HEK293 (cell line): ENCODE measurements around the gene CLDN6.

Experiments used
- AEBP2 ChIP-seq: fragments of 450-650 bp; formaldehyde crosslinking; IDR thresholded peaks from 2 replicates; pipeline ENCODE4 v1.5.1; 2016; ENCODE audit warnings: missing biosample characterization, missing genetic modification characterization, borderline replicate concordance
- GFI1B ChIP-seq: fragments of 450-650 bp; formaldehyde crosslinking; IDR thresholded peaks from 2 replicates; pipeline ENCODE4 v1.5.1; 2016; ENCODE audit warnings: missing biosample characterization, missing genetic modification characterization
- GLIS1 ChIP-seq: fragments of 450-650 bp; formaldehyde crosslinking; IDR thresholded peaks from 2 replicates; pipeline ENCODE4 v1.5.1; 2016; ENCODE audit warnings: missing biosample characterization, missing genetic modification characterization
- GLIS2 ChIP-seq: fragments of 450-650 bp; formaldehyde crosslinking; IDR thresholded peaks from 2 replicates; pipeline ENCODE4 v1.5.1; 2016; ENCODE audit warnings: missing biosample characterization, missing genetic modification characterization
- INSM2 ChIP-seq: fragments of 450-650 bp; formaldehyde crosslinking; IDR thresholded peaks from 2 replicates; pipeline ENCODE4 v1.5.1; 2016; ENCODE audit warnings: missing biosample characterization, missing genetic modification characterization
- KLF16 ChIP-seq: fragments of 450-650 bp; formaldehyde crosslinking; IDR thresholded peaks from 2 replicates; pipeline ENCODE4 v1.5.1; 2017; ENCODE audit warnings: missing biosample characterization, missing genetic modification characterization
- SCRT1 ChIP-seq: fragments of 450-650 bp; formaldehyde crosslinking; IDR thresholded peaks from 2 replicates; pipeline ENCODE4 v1.5.1; 2016; ENCODE audit warnings: missing biosample characterization, missing genetic modification characterization, borderline replicate concordance
- SCRT2 ChIP-seq: fragments of 450-650 bp; formaldehyde crosslinking; IDR thresholded peaks from 2 replicates; pipeline ENCODE4 v1.5.1; 2016; ENCODE audit warnings: missing biosample characterization, missing genetic modification characterization
- SP3 ChIP-seq: fragments of 450-650 bp; formaldehyde crosslinking; IDR thresholded peaks from 2 replicates; pipeline ENCODE4 v1.5.1; 2016; ENCODE audit warnings: missing biosample characterization, missing genetic modification characterization
- TSHZ1 ChIP-seq: fragments of 450-650 bp; formaldehyde crosslinking; IDR thresholded peaks from 2 replicates; pipeline ENCODE4 v1.5.1; 2016; ENCODE audit warnings: missing biosample characterization, missing genetic modification characterization, borderline replicate concordance
- ZBTB26 ChIP-seq: fragments of 450-650 bp; formaldehyde crosslinking; optimal IDR thresholded peaks from 2 replicates; pipeline ENCODE3; 2016; ENCODE audit warnings: missing biosample characterization, mild to moderate bottlenecking, missing genetic modification characterization
- ZBTB8A ChIP-seq: fragments of 450-650 bp; formaldehyde crosslinking; IDR thresholded peaks from 2 replicates; pipeline ENCODE4 v1.5.1; 2016; ENCODE audit warnings: missing biosample characterization, missing genetic modification characterization
- ZFP41 ChIP-seq: fragments of 450-650 bp; formaldehyde crosslinking; IDR thresholded peaks from 2 replicates; pipeline ENCODE4 v1.5.1; 2016; ENCODE audit warnings: missing biosample characterization, missing genetic modification characterization, borderline replicate concordance
- ZIC2 ChIP-seq: fragments of 450-650 bp; formaldehyde crosslinking; IDR thresholded peaks from 2 replicates; pipeline ENCODE4 v1.5.1; 2016; ENCODE audit warnings: missing biosample characterization, missing genetic modification characterization
- ZNF146 ChIP-seq: fragments of 450-650 bp; formaldehyde crosslinking; IDR thresholded peaks from 2 replicates; pipeline ENCODE4 v1.5.1; 2016; ENCODE audit warnings: missing biosample characterization, missing genetic modification characterization
- ZNF221 ChIP-seq: fragments of 450-650 bp; formaldehyde crosslinking; IDR thresholded peaks from 2 replicates; pipeline ENCODE4 v1.5.1; 2017; ENCODE audit warnings: missing biosample characterization, missing genetic modification characterization, borderline replicate concordance
- ZNF24 ChIP-seq: fragments of 450-650 bp; formaldehyde crosslinking; IDR thresholded peaks from 2 replicates; pipeline ENCODE4 v1.5.1; 2016; ENCODE audit warnings: missing biosample characterization, missing genetic modification characterization
- ZNF280C ChIP-seq: fragments of 450-650 bp; formaldehyde crosslinking; IDR thresholded peaks from 2 replicates; pipeline ENCODE4 v1.5.1; 2016; ENCODE audit warnings: missing biosample characterization, missing genetic modification characterization
- ZNF335 ChIP-seq: fragments of 450-650 bp; formaldehyde crosslinking; conservative IDR thresholded peaks from 2 replicates; pipeline ENCODE4 v1.5.1; 2016; ENCODE audit warnings: missing biosample characterization, missing genetic modification characterization
- ZNF426 ChIP-seq: fragments of 450-650 bp; formaldehyde crosslinking; IDR thresholded peaks from 2 replicates; pipeline ENCODE4 v1.5.1; 2017; ENCODE audit warnings: missing biosample characterization, missing genetic modification characterization, mild to moderate bottlenecking, inconsistent platforms, moderate library complexity
- ZNF449 ChIP-seq: fragments of 450-650 bp; formaldehyde crosslinking; IDR thresholded peaks from 2 replicates; pipeline ENCODE4 v1.5.1; 2017; ENCODE audit warnings: missing biosample characterization, mild to moderate bottlenecking, missing genetic modification characterization, moderate library complexity
- ZNF488 ChIP-seq: fragments of 450-650 bp; formaldehyde crosslinking; IDR thresholded peaks from 2 replicates; pipeline ENCODE4 v1.5.1; 2016; ENCODE audit warnings: missing biosample characterization, missing genetic modification characterization
- ZNF510 ChIP-seq: fragments of 450-650 bp; formaldehyde crosslinking; IDR thresholded peaks from 2 replicates; pipeline ENCODE4 v1.5.1; 2018; ENCODE audit warnings: mild to moderate bottlenecking, missing genetic modification characterization, missing biosample characterization; ENCODE audit not compliant: insufficient replicate concordance
- ZNF529 ChIP-seq: fragments of 450-650 bp; formaldehyde crosslinking; IDR thresholded peaks from 2 replicates; pipeline ENCODE4 v1.5.1; 2017; ENCODE audit warnings: missing genetic modification characterization, missing biosample characterization; ENCODE audit not compliant: insufficient replicate concordance
- ZNF610 ChIP-seq: fragments of 450-650 bp; formaldehyde crosslinking; IDR thresholded peaks from 2 replicates; pipeline ENCODE4 v1.5.1; 2016; ENCODE audit warnings: missing biosample characterization, missing genetic modification characterization, borderline replicate concordance
- ZNF658 ChIP-seq: fragments of 450-650 bp; formaldehyde crosslinking; IDR thresholded peaks from 2 replicates; pipeline ENCODE4; 2016; ENCODE audit warnings: missing biosample characterization, missing genetic modification characterization

The CLDN6 gene

GRCh38 chr16:2987833-2988232, 30.1 kb downstream of the CLDN6 start (continued):
- TF ChIP-seq ZNF488: no peak
- TF ChIP-seq GLIS1 (tag by site-specific recombination): peak; percentile 100
- 0 out of 2 replicates have a peak, but pooled peaks have one; percentile 16 for TF ChIP-seq ZNF24 (tag by site-specific recombination)
- TF ChIP-seq GLIS2 (tag by site-specific recombination): peak; percentile 66
- TF ChIP-seq ZBTB26: no peak
- peak; percentile 100 for TF ChIP-seq ZIC2 (tag by site-specific recombination)
- no peak for TF ChIP-seq ZNF658
- no peak for TF ChIP-seq ZNF426 (tag by site-specific recombination)
- TF ChIP-seq ZBTB8A (tag by site-specific recombination): peak; percentile 83
- TF ChIP-seq SCRT1: no peak
- no peak for TF ChIP-seq ZNF610 (tag by site-specific recombination)
- TF ChIP-seq ZNF221 (tag by site-specific recombination): no peak
- no peak for TF ChIP-seq ZFP41
- TF ChIP-seq AEBP2 (tag by site-specific recombination): no peak
- no peak for TF ChIP-seq GFI1B
- TF ChIP-seq ZNF510 (tag by site-specific recombination): no peak
- no peak for TF ChIP-seq ZNF280C (tag by site-specific recombination)
- no peak for TF ChIP-seq ZNF449
- TF ChIP-seq SCRT2: no peak
- TF ChIP-seq SP3 (tag by site-specific recombination): peak; percentile 35; the same call in 1 of the 2 replicates
- TF ChIP-seq ZNF146 (tag by site-specific recombination): no peak
- peak; percentile 41 for TF ChIP-seq ZNF335 (tag by site-specific recombination)
- 0 out of 2 replicates have a peak, but pooled peaks have one; percentile 46 for TF ChIP-seq KLF16 (tag by site-specific recombination)
- no peak for TF ChIP-seq ZNF529 (tag by site-specific recombination)
- no peak for TF ChIP-seq INSM2 (tag by site-specific recombination)
- TF ChIP-seq TSHZ1 (tag by site-specific recombination): no peak
